ENCODE measurements around the gene MED27.

DNA sequence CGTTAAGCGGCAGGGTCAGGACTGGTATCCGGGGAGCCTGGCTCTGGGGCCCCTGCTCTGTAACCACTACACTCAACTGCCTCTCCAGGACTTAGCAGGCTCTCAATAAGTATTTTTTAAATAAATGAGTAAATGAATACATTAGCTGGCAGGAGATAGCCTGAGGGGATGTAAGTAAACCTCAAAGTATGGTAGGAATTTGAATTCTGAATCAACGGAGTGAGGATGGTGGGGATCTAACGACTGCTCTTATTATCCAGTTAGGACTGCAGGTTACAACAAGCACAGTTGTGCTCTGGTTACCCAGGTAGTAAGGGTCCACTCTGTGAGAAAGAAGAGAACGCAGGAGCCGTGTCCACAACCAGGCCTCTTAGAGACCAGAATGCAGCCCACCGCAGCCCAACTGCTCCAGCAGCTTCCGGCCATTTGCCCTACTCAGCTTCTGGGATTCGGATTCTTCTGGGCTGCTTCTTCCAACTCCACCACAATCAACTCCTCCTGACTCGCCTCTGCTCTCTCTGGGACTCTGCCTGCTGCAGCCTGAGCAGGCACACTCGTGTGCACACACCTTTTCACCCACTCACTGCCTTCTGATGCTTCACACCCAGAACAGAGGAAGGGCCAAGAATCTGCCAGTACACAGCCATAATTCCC, 52.6 kb downstream of the MED27 start:
- TF ChIP-seq, protein P1, sequence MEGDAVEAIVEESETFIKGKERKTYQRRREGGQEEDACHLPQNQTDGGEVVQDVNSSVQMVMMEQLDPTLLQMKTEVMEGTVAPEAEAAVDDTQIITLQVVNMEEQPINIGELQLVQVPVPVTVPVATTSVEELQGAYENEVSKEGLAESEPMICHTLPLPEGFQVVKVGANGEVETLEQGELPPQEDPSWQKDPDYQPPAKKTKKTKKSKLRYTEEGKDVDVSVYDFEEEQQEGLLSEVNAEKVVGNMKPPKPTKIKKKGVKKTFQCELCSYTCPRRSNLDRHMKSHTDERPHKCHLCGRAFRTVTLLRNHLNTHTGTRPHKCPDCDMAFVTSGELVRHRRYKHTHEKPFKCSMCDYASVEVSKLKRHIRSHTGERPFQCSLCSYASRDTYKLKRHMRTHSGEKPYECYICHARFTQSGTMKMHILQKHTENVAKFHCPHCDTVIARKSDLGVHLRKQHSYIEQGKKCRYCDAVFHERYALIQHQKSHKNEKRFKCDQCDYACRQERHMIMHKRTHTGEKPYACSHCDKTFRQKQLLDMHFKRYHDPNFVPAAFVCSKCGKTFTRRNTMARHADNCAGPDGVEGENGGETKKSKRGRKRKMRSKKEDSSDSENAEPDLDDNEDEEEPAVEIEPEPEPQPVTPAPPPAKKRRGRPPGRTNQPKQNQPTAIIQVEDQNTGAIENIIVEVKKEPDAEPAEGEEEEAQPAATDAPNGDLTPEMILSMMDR (conservative IDR thresholded peaks at IDR 0.05 in 1 of 2, IDR thresholded peaks at IDR 0.05 in 1 of 2; ENCODE audit: low read depth in 1 of 2, low read length in 2 of 2), result no peak
- no peak for TF ChIP-seq EZH2 (IDR thresholded peaks at IDR 0.05; ENCODE audit: low read length, missing control alignments)
